HCT116 (cell line): ENCODE results near the gene FOXN3.

ENCODE experiments used
- ATF3 ChIP-seq: IDR thresholded peaks from 2 replicates; pipeline ENCODE4 v1.6.1; 2012
- CEBPB ChIP-seq: IDR thresholded peaks from 2 replicates; pipeline ENCODE4 v1.6.1; 2012; ENCODE audit warnings: low read depth
- CTCF ChIP-seq, 3 experiments: fragments of 200-600 bp in 1 of 3; sonication (generic) in 1 of 3; IDR thresholded peaks in 2 of 3; conservative IDR thresholded peaks in 1 of 3; 2 replicates each; pipeline ENCODE4 v1.5.1; 2012 to 2017; ENCODE audit warnings: low read depth in 2 of 3, low read length in 2 of 3, antibody characterized with exemption in 1 of 3, borderline replicate concordance in 1 of 3, control low read depth in 1 of 3, mild to moderate bottlenecking in 1 of 3, mixed read lengths in 1 of 3, mixed run types in 1 of 3, moderate library complexity in 1 of 3; ENCODE audit not compliant: insufficient read depth in 1 of 3
- EGR1 ChIP-seq: IDR thresholded peaks from 2 replicates; pipeline ENCODE4 v1.6.1; 2012; ENCODE audit warnings: low read depth
- EZH2 ChIP-seq: fragments of 200-600 bp; sonication (generic); IDR thresholded peaks from 2 replicates; pipeline ENCODE4 v1.6.1; 2017; ENCODE audit warnings: antibody characterized with exemption, mixed run types
- EZH2phosphoT487 ChIP-seq: fragments of 200-600 bp; IDR thresholded peaks from 2 replicates; pipeline ENCODE4 v1.6.1; 2018; ENCODE audit warnings: antibody characterized with exemption, borderline replicate concordance
- POLR2AphosphoS5 ChIP-seq: IDR thresholded peaks from 2 replicates; pipeline ENCODE4 v1.6.1; 2011; ENCODE audit warnings: mild to moderate bottlenecking, low read depth, low read length, moderate library complexity
- REST ChIP-seq: IDR thresholded peaks from 2 replicates; pipeline ENCODE4 v1.6.1; 2012; ENCODE audit warnings: low read depth
- SIN3A ChIP-seq: IDR thresholded peaks from 2 replicates; pipeline ENCODE4 v1.6.1; 2012; ENCODE audit warnings: low read depth
- SP1 ChIP-seq: IDR thresholded peaks from 2 replicates; pipeline ENCODE4 v1.6.1; 2012; ENCODE audit warnings: low read depth
- YY1 ChIP-seq: IDR thresholded peaks from 2 replicates; pipeline ENCODE4 v1.6.1; 2011; ENCODE audit warnings: low read length, low read depth, moderate library complexity, mild to moderate bottlenecking; ENCODE audit not compliant: insufficient replicate concordance; ENCODE audit errors: extremely low read depth
- TF ChIP-seq, protein P1 (sequence below): IDR thresholded peaks from 2 replicates; pipeline ENCODE4 v1.6.1; 2011; ENCODE audit warnings: mild to moderate bottlenecking, low read length, moderate library complexity; ENCODE audit not compliant: insufficient replicate concordance; ENCODE audit errors: extremely low read depth

- TF ChIP-seq ATF3 (no peak), CTCF (IDR thresholded peaks at IDR 0.05 in 2 of 3, conservative IDR thresholded peaks at IDR 0.05 in 1 of 3; ENCODE audit: borderline replicate concordance in 1 of 3, insufficient read depth in 1 of 3, low read depth in 2 of 3, low read length in 2 of 3) (no peak), YY1 (no peak), SIN3A (no peak), EGR1 (no peak), EZH2phosphoT487 (no peak), SP1 (no peak), REST (no peak), POLR2AphosphoS5 (no peak), EZH2 (no peak), CEBPB (no peak)
- TF ChIP-seq, protein P1, sequence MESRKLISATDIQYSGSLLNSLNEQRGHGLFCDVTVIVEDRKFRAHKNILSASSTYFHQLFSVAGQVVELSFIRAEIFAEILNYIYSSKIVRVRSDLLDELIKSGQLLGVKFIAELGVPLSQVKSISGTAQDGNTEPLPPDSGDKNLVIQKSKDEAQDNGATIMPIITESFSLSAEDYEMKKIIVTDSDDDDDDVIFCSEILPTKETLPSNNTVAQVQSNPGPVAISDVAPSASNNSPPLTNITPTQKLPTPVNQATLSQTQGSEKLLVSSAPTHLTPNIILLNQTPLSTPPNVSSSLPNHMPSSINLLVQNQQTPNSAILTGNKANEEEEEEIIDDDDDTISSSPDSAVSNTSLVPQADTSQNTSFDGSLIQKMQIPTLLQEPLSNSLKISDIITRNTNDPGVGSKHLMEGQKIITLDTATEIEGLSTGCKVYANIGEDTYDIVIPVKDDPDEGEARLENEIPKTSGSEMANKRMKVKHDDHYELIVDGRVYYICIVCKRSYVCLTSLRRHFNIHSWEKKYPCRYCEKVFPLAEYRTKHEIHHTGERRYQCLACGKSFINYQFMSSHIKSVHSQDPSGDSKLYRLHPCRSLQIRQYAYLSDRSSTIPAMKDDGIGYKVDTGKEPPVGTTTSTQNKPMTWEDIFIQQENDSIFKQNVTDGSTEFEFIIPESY, result no peak
Measured at GRCh38 chr14:89424241-89424640, 7.2 kb upstream of the FOXN3 start.
